HG03175 (cell line): ENCODE data around the gene WNT9B.
A peak's percentile ranks its signal among the peaks of the same experiment; 100 is the strongest.
"Not testable (repeated sequence)": the region's sequence is repeated elsewhere in the genome, so short reads cannot be mapped to it uniquely, and the experiment has no call there.

ENCODE experiments used
- ATAC-seq: cut with Tn5 transposase; IDR thresholded peaks from one replicate; pipeline ENCODE4 v1.9.1; 2021; ENCODE audit warnings: mild to moderate bottlenecking, moderate library complexity; ENCODE audit not compliant: unreplicated experiment

Gene WNT9B

GRCh38 chr17:46903762-46904672, 52.6 kb downstream of the WNT9B start:
- no peak for ATAC-seq

DNA sequence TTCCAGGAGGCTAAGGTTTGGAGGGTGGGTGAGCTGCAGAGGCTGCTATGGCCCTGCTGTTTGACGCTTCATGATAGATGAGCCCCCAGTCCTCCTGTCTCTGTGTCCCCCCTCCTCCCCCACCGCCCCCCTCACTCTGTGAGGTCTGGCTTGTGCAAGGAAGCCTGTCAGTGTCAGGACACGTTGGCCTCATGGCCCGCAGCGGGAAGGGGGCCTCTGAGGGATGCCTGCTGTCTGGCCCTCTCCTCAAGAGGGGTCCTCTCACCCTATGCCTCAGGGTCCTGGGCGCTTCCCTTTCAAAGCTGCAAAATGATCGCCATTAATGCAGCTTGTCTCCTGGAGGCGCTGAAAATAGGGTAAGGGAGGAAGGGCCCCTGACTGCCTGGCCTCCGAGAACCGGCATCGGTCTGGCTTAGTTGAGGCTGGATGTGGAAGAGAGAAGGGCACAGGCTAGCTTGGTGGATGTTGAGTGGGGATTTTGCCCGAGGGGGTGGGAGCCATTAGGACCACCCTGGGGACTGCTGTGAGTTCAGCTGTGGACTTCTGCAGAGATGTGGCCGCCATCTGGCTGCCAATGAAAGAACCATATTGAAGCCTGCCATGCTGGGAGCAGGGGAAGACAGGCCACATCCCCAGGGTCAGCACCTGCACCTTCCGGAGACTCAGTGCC, 56.8 kb downstream of the WNT9B start:
- ATAC-seq = no peak

DNA sequence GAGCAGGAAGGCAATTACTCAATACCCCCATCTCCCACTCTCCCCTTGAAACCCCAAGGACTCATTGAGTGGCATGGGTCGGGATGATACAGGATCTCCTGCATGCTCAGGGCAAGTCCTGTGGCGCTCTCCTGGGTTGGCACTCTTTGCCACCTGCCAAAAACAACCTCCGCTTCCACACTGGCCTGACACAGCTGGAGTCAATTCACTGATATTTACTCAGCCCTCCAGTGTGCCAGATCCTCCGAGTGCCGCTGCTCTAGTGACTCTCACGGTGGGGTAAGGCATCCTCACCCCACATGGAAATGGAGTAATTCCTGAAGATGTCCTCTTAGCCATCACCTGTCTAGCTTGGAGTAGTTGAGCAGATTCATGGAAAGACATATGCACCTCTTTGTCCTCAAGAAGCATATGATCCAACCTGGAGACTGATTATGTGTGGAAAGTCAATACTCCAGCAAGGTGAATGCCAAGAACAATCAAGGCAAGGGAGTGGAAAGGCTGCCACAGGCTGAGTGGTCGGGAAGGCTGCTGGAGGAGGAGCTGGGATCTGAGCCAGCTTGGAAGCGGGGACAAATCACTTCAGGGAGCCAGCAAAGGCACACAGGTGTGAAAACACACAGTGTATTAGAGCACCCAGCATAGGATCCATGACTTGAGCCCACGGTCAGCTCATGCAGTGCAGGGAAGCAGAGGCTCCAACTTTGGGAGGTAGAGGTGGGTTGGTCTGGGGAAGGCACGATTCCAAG, 59.0 kb downstream of the WNT9B start:
- ATAC-seq = no peak

- no peak for ATAC-seq
Observed at GRCh38 chr17:46911311-46911710, 59.9 kb downstream of the WNT9B start.

DNA sequence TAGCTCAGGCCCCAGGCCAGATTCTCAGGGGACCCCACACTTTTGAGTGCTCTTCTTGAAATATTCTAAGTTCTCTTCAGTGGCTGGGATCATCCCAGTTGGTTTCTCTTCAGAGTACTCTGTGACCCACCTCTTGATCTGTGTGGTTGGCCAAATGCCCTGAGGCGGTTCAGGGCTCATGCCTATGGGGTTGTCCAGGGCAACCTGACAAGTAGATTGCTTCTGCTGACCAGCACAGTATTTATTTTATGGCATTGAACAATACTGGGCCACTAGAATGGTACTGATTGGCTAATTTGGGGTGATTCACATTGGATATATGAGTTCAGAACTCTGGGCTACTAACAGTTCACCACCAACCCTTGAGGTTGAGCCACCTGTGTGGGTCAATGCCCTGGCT, 64.2 kb downstream of the WNT9B start:
- ATAC-seq = no peak

GRCh38 chr17:46916211-46916610, 64.8 kb downstream of the WNT9B start:
- no peak for ATAC-seq

GRCh38 chr17:46916623-46917022, 65.2 kb downstream of the WNT9B start:
- ATAC-seq = no peak

GRCh38 chr17:46917041-46917440, 65.7 kb downstream of the WNT9B start:
- ATAC-seq = no peak

DNA sequence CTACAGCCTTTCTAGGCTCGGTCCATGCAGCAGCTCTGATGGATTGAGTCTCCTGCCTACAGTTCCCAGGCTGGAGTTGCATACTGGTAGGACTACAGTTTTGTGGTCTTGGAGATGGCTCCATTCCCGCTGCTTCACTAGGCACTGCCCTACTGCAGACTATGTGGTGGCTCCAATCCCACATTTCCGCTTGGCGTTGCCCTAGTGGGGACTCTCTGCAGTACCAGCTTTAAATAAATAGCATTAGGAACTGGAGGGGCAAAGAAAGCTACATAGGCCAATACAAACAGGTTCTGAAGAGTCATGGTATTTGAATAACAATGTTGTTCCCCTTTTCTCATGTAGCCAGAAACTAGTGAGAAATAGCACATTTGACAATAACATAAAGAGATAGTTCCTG, 66.1 kb downstream of the WNT9B start:
- no peak for ATAC-seq

GRCh38 chr17:46921962-46922361, 70.6 kb downstream of the WNT9B start:
- ATAC-seq = not testable (repeated sequence)

DNA sequence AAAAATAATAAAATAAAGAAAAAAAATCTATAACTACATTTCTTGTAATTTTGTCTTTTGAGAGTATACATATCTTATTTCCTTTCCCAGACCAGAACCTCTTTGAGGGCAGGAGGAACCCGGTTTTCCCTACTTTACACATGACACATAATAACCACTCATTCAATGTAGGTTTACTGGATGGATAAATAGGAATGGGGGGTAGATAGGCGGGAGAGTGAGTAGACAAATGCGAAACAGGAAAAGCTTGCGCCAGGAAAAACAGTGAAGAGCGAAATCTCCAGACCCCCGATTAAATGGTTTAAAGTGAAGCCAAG, 71.1 kb downstream of the WNT9B start:
- ATAC-seq = no peak

- ATAC-seq = peak; percentile 90
Observed at GRCh38 chr17:46922804-46923635, 71.6 kb downstream of the WNT9B start, which contains the start of gene GOSR2. TSS of gene GOSR2 (plus strand) at chr17:46923160. CDS start at chr17:46923193, 33 bp downstream.

GRCh38 chr17:46925185-46925868, 73.9 kb downstream of the WNT9B start:
- ATAC-seq = no peak

DNA sequence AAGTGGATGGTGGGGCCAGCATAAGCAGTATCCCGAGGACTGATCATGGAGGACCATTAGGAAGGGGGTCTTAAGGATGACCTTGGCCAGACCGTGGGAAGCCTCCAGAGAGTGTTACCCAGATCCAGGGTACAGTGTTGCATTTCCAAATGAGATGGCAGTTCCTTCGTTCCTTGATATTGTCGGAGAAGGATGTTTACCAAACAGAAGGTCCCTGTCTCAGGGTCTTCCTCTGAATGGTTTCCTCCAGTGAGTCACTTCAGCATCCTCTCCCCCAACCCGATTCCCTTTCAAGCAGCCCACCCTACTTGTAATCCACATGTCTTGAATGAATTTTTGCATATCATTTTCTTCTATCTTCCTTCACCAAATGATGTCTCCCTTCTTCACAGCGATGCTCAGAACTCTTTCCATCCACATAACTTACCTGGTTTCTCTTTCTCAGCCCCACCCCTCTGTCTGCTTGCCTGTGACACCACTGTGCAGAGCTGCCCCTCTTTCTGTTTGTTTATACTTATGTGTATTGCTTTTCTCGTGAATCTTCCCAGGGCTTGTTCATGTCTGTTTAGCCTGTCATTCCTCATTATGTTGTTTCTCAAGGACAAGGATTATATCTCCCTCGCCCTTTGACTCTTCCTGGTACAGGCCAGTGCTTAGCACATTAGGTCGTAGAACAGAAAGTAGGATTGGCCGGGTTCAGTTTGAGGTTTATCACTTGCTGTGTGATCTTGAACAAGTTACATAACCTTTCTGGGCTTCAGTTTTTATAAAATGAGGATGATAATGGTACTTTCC, 77.3 kb downstream of the WNT9B start:
- no peak for ATAC-seq

GRCh38 chr17:46929413-46929812, 78.0 kb downstream of the WNT9B start:
- no peak for ATAC-seq

GRCh38 chr17:46930051-46930450, 78.7 kb downstream of the WNT9B start:
- ATAC-seq = no peak

DNA sequence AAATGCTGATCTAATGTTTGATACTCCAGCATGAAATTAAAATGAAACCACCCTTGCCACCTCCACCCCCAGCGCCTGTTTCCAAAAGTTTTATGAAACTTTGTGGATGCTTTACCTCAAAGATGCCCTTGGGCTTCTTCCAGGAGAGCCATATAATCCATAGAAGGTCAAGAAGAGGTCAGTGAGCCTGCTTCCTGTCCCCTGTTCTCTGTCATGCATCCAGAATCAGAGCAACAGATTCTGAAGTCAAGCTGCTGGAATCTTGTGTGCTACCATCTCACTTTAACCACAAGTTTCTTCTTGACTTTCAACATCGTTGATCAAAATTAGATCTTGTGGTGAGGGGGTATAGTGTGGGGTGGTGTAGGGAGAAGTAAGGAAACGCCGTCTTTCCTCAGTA, 80.2 kb downstream of the WNT9B start:
- no peak for ATAC-seq

DNA sequence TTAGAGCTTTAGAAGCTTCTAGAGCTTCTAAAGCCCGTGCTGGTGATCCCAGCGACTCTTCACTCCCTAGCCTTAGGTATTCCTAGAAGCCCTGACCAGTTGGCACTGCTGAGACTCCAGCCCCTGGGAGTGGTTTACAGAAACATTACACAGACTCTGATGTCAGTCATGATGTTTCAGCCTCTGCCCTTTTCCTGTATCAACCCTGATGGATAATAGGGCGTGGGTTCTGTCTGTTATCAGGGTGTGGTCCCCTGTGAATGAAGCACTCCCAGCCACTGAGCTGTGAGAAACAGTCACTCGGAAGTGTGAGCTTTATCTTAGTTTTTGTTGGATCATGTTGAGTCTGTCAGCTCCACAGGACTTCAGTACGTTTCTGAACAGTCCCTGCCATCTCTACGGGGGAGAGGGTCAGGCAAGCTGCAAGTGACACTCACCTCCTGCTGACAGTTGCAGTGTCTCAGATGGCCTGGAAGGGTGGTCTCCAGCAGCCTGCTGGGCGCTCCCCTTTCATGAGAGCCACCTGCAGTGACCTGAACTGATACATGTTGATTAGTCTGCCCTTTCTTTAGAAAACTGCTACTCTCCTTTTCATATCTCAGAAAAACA, 84.4 kb downstream of the WNT9B start:
- no peak for ATAC-seq
